A549 (cell line): ENCODE data around the gene GFM1. TPM values are rescaled to one million over a fixed set of nuclear protein-coding genes. Genes with fewer than 3 reads are reported as not detected.

ENCODE experiments used
- ATAC-seq, 2 experiments: fragments of 200-7000 bp in 1 of 2; fragments of >200 bp in 1 of 2; cut with Nextera tagmentation in 1 of 2; cut with Tn5 transposase in 1 of 2; 3 replicates each; pipeline versions ENCODE4 v1.8.0 to v1.9.1; 2018 to 2020; ENCODE audit warnings: mild to moderate bottlenecking in 1 of 2, moderate library complexity in 1 of 2
- CTCF ChIA-PET: fragments of 300-600 bp; sonication (Branson Sonifier 250); formaldehyde crosslinking; extraction: SDS; loops from one replicate; lab custom pipeline; 2021; ENCODE audit warnings: antibody characterized with exemption, inconsistent platforms; lab: Yijun Ruan, JAX
- POLR2A ChIA-PET: fragments of 350-600 bp; formaldehyde crosslinking; extraction: SDS; loops from one replicate; lab custom pipeline; 2021; ENCODE audit warnings: antibody characterized with exemption, inconsistent platforms; lab: Yijun Ruan, JAX
- DNase-seq, 2 experiments: peaks; one replicate each; pipeline versions ENCODE4 v3.0.0 to v3.0.0-alpha.2; 2011 to 2016; ENCODE audit warnings: low read depth in 1 of 2, low spot score in 1 of 2
- FAIRE-seq: peaks from 2 replicates; lab custom pipeline; 2011; peaks lifted over from hg19 to GRCh38; lab: Jason Lieb, UNC
- H3K27ac ChIP-seq, 2 experiments: fragments of >200 bp; sonication (Bioruptor Twin); formaldehyde crosslinking; 3 replicates each; pipeline ENCODE4 v1.5.1; 2016 to 2017
- H3K4me1 ChIP-seq: fragments of >200 bp; sonication (Bioruptor Twin); formaldehyde crosslinking; 3 replicates; pipeline ENCODE4 v1.6.1; 2016
- H3K4me2 ChIP-seq: fragments of >200 bp; sonication (Bioruptor Twin); formaldehyde crosslinking; 3 replicates; pipeline ENCODE4 v1.6.1; 2016
- H3K4me3 ChIP-seq: fragments of >200 bp; sonication (Bioruptor Twin); formaldehyde crosslinking; 3 replicates; pipeline ENCODE4 v1.5.1; 2016
- H3K9me3 ChIP-seq: fragments of >200 bp; sonication (Bioruptor Twin); formaldehyde crosslinking; 3 replicates; pipeline ENCODE4 v1.6.1; 2016
- BHLHE40 ChIP-seq: IDR thresholded peaks from 2 replicates; pipeline ENCODE4 v1.6.1; 2012; ENCODE audit warnings: low read depth, low read length, inconsistent platforms
- CEBPB ChIP-seq, 2 experiments: fragments of >200 bp in 1 of 2; sonication (Bioruptor Twin) in 1 of 2; formaldehyde crosslinking in 1 of 2; IDR thresholded peaks; 2 replicates each; pipeline ENCODE4 v1.6.1; 2012 to 2016
- CHD4 ChIP-seq: fragments of 200-600 bp; sonication (generic); IDR thresholded peaks from 2 replicates; pipeline ENCODE4 v1.6.1; 2016; ENCODE audit warnings: antibody characterized with exemption, mild to moderate bottlenecking, borderline replicate concordance
- EP300 ChIP-seq, 2 experiments: fragments of >200 bp; sonication (Bioruptor Twin); formaldehyde crosslinking; IDR thresholded peaks; 2 replicates in 1 of 2; 3 replicates in 1 of 2; pipeline ENCODE4 v1.6.1; 2016 to 2017
- ESRRA ChIP-seq: fragments of 150-350 bp; IDR thresholded peaks from 2 replicates; pipeline ENCODE4 v1.6.1; 2014; ENCODE audit warnings: mild to moderate bottlenecking, low read length, borderline replicate concordance
- FOSB ChIP-seq: fragments of 250-450 bp; sonication (Bioruptor Pico); IDR thresholded peaks from 2 replicates; pipeline ENCODE4 v1.5.0; 2020; ENCODE audit warnings: mild to moderate bottlenecking, moderate library complexity
- FOSL2 ChIP-seq, 2 experiments: fragments of 450-650 bp in 1 of 2; fragments of >200 bp in 1 of 2; sonication (Bioruptor Twin) in 1 of 2; formaldehyde crosslinking; IDR thresholded peaks; 2 replicates each; pipeline versions ENCODE4 v1.5.0 to v1.6.1; 2016 to 2020; ENCODE audit warnings: mild to moderate bottlenecking in 1 of 2, moderate library complexity in 1 of 2
- FOXS1 ChIP-seq: fragments of 250-450 bp; sonication (Bioruptor Pico); IDR thresholded peaks from 2 replicates; pipeline ENCODE4 v1.5.0; 2020; ENCODE audit warnings: mild to moderate bottlenecking, moderate library complexity
- GATA3 ChIP-seq: IDR thresholded peaks from 2 replicates; pipeline ENCODE4 v1.6.1; 2012; ENCODE audit warnings: borderline replicate concordance
- HEYL ChIP-seq: fragments of 250-450 bp; sonication (Bioruptor Pico); IDR thresholded peaks from 2 replicates; pipeline ENCODE4 v1.8.0; 2021; ENCODE audit warnings: mild to moderate bottlenecking, moderate library complexity
- HOXB5 ChIP-seq: fragments of 250-450 bp; sonication (Bioruptor Pico); IDR thresholded peaks from 2 replicates; pipeline ENCODE4 v1.5.0; 2020; ENCODE audit warnings: mild to moderate bottlenecking, moderate library complexity
- KDM1A ChIP-seq: fragments of 200-600 bp; sonication (generic); IDR thresholded peaks from 2 replicates; pipeline ENCODE4 v1.6.1; 2016; ENCODE audit warnings: low read depth, mild to moderate bottlenecking
- MAFK ChIP-seq: fragments of 450-650 bp; IDR thresholded peaks from 2 replicates; pipeline ENCODE4 v1.6.1; 2014; ENCODE audit not compliant: partially characterized antibody
- MAZ ChIP-seq: fragments of 150-350 bp; IDR thresholded peaks from 2 replicates; pipeline ENCODE4 v1.6.1; 2014; ENCODE audit warnings: antibody characterized with exemption, low read depth, low read length, borderline replicate concordance
- MYC ChIP-seq: IDR thresholded peaks from 2 replicates; pipeline ENCODE4 v1.6.1; 2012; ENCODE audit warnings: mild to moderate bottlenecking, inconsistent platforms, low read length, improper control_type of control experiment, borderline replicate concordance
- NR3C1 ChIP-seq: fragments of >200 bp; sonication (Bioruptor Twin); formaldehyde crosslinking; IDR thresholded peaks from 3 replicates; pipeline ENCODE4 v1.6.1; 2017
- PHF8 ChIP-seq: fragments of 200-600 bp; sonication (generic); IDR thresholded peaks from 2 replicates; pipeline ENCODE4 v1.6.1; 2016; ENCODE audit warnings: low read depth, mild to moderate bottlenecking, antibody characterized with exemption, moderate library complexity, borderline replicate concordance
- RAD21 ChIP-seq, 2 experiments: fragments of >200 bp in 1 of 2; sonication (Bioruptor Twin) in 1 of 2; formaldehyde crosslinking in 1 of 2; IDR thresholded peaks in 1 of 2; conservative IDR thresholded peaks in 1 of 2; 2 replicates in 1 of 2; 3 replicates in 1 of 2; pipeline ENCODE4 v1.6.1; 2012 to 2018; ENCODE audit warnings: inconsistent platforms in 1 of 2
- RARB ChIP-seq: fragments of 250-450 bp; sonication (Bioruptor Pico); IDR thresholded peaks from 2 replicates; pipeline ENCODE4 v1.8.0; 2021; ENCODE audit warnings: mild to moderate bottlenecking, moderate library complexity
- RCOR1 ChIP-seq: fragments of 150-350 bp; IDR thresholded peaks from 2 replicates; pipeline ENCODE4 v1.6.1; 2014; ENCODE audit warnings: antibody characterized with exemption, low read length, low read depth
- TFCP2L1 ChIP-seq: fragments of 250-450 bp; sonication (Bioruptor Pico); IDR thresholded peaks from 2 replicates; pipeline ENCODE4 v1.5.0; 2021; ENCODE audit warnings: mild to moderate bottlenecking
- TP53 ChIP-seq: fragments of 250-450 bp; sonication (Bioruptor Pico); IDR thresholded peaks from 2 replicates; pipeline ENCODE4 v1.5.0; 2021; ENCODE audit warnings: mild to moderate bottlenecking, moderate library complexity
- ZC3H11A ChIP-seq: fragments of 450-650 bp; IDR thresholded peaks from 2 replicates; pipeline ENCODE4 v1.6.1; 2014; ENCODE audit warnings: antibody characterized with exemption, mild to moderate bottlenecking
- ZNF302 ChIP-seq: fragments of 250-450 bp; sonication (Bioruptor Pico); IDR thresholded peaks from 2 replicates; pipeline ENCODE4 v1.9.0; 2021; ENCODE audit warnings: inconsistent platforms, mild to moderate bottlenecking, moderate library complexity
- WGBS: methylation state at CpG from one replicate; pipeline ENCODE4 v1.1.6; 2017; ENCODE audit errors: missing lambda C conversion rate; 5-methylcytosine and 5-hydroxymethylcytosine counted together
- polyA plus RNA-seq, 4 experiments: library from polyadenylated mRNA; depleted of rRNA in 3 of 4; stranded (reverse); fragments of >200 nt; fragmentation: RNase III in 1 of 4; extraction: RNeasy Plus Mini Kit Qiagen cat#74134 plus additional on column Dnase treatment in 1 of 4; gene quantifications; 2 replicates in 3 of 4; 3 replicates in 1 of 4; pipeline ENCODE4 v1.2.3, GENCODE V29; 2011 to 2017
- TF ChIP-seq, protein P1 (sequence below): IDR thresholded peaks from 2 replicates; pipeline ENCODE4 v1.6.1; 2012
- TF ChIP-seq, protein P2 (sequence below): fragments of >200 bp; sonication (Bioruptor Twin); formaldehyde crosslinking; IDR thresholded peaks from 2 replicates; pipeline ENCODE4 v1.6.1; 2016
- TF ChIP-seq, protein P3 (sequence below): fragments of >200 bp; sonication (Bioruptor Twin); formaldehyde crosslinking; IDR thresholded peaks from 3 replicates; pipeline ENCODE4 v1.5.1; 2016
- TF ChIP-seq, protein P4 (sequence below): fragments of 250-450 bp; sonication (Bioruptor Pico); IDR thresholded peaks from 2 replicates; pipeline ENCODE4 v1.5.0; 2021; ENCODE audit warnings: mild to moderate bottlenecking, moderate library complexity, borderline replicate concordance

GFM1 gene
- polyA plus RNA-seq, 2 of the 4 experiments (the other 2 are of a cell fraction) = 48.8 to 71.4 TPM

DNA sequence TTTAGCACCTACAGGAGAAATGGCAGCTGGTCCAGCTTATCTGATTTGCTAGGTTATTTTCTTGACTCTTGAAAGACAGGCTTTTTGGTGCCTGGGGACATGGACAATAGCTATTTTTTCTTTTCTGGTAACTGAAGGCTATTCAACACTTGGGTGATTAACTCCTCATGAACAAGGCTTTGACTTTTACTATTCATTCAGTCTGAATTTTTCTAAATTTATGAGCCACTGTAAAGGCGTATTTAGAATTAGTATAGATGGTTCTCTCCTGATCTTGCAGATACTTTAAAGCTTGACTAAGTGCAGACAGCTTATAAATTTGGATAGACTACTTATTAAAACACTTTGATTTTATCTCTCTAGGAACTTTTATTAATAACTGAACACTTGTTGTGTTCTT is 18.4 kb upstream of the GFM1 start (continued):
- TF ChIP-seq RAD21 (conservative IDR thresholded peaks at IDR 0.05 in 1 of 2, IDR thresholded peaks at IDR 0.05 in 1 of 2) (no peak), MAFK (no peak), MAZ (no peak), ESRRA (no peak)

DNA sequence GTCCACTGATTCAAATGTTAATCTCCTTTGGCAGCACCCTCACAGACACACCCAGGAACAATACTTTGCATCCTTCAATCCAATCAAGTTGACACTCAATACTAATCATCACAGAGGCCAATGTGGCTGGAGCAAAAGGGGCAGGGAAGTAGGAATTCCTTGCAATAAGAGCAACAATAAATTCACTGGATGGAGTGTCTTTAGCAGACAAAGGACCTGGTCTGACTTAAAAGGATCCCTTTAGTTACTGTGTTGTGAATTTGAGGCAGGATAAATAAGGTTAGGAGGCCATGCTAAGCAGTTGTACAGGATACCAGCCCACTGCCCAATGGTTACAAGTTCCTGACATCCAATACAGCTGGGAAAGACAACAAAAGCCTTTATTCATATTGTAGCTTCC is 12.3 kb upstream of the GFM1 start:
- POLR2A ChIA-PET = no interaction called here
- no peak overlapping the region for H3K4me3 ChIP-seq
- TF ChIP-seq TFCP2L1 (CRISPR knock-in tag) (no peak), BHLHE40 (no peak), GATA3 (no peak), RAD21 (conservative IDR thresholded peaks at IDR 0.05 in 1 of 2, IDR thresholded peaks at IDR 0.05 in 1 of 2) (no peak), EP300 (IDR thresholded peaks at IDR 0.05) (no peak), KDM1A (no peak), ZC3H11A (no peak), MYC (no peak)
- TF ChIP-seq, protein P1, sequence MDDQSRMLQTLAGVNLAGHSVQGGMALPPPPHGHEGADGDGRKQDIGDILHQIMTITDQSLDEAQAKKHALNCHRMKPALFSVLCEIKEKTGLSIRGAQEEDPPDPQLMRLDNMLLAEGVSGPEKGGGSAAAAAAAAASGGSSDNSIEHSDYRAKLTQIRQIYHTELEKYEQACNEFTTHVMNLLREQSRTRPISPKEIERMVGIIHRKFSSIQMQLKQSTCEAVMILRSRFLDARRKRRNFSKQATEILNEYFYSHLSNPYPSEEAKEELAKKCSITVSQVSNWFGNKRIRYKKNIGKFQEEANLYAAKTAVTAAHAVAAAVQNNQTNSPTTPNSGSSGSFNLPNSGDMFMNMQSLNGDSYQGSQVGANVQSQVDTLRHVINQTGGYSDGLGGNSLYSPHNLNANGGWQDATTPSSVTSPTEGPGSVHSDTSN = no peak

DNA sequence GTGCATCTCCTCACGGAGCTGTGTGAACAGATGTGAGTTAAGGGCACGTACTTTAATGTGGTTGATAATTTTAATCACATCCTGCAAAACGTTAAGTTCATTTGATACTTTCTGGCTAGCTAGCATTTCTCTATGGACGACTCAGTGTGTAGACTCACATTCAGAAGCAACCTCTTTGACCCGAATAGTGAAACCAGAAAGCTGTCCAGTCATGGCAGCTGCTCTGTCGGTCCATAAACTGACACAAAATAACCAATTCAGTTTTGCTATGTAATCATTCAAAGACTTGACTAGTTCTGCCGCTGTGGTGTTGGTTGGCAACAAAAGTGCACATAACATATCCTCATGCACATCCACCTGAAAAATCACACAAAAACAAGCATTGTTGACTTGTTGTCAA is 3.7 kb upstream of the GFM1 start:
- ChIA-PET POLR2A (no interaction called here), CTCF (interaction anchor here (1.0 kb wide), 1 partner anchor 162 kb away, joined by 3 read pairs; no protein-coding TSS in a partner anchor)
- no peak overlapping the region for H3K27ac ChIP-seq
- no peak for DNase-seq
- H3K4me3 ChIP-seq = no peak overlapping the region
- TF ChIP-seq PHF8 (no peak), FOSL2 (IDR thresholded peaks at IDR 0.05) (no peak), FOSL2 (CRISPR knock-in tag; IDR thresholded peaks at IDR 0.05) (no peak), FOXS1 (CRISPR knock-in tag) (no peak), MYC (no peak), TFCP2L1 (CRISPR knock-in tag) (no peak), CHD4 (no peak), RCOR1 (no peak), HEYL (CRISPR knock-in tag) (no peak), HOXB5 (no peak), NR3C1 (no peak), ZC3H11A (no peak), ZNF302 (CRISPR knock-in tag) (no peak), CEBPB (IDR thresholded peaks at IDR 0.05) (no peak), TP53 (CRISPR knock-in tag) (no peak), RARB (CRISPR knock-in tag) (no peak), FOSB (CRISPR knock-in tag) (no peak), EP300 (IDR thresholded peaks at IDR 0.05) (no peak)
- TF ChIP-seq, protein P2, sequence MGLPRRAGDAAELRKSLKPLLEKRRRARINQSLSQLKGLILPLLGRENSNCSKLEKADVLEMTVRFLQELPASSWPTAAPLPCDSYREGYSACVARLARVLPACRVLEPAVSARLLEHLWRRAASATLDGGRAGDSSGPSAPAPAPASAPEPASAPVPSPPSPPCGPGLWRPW = no peak
- TF ChIP-seq, protein P3, sequence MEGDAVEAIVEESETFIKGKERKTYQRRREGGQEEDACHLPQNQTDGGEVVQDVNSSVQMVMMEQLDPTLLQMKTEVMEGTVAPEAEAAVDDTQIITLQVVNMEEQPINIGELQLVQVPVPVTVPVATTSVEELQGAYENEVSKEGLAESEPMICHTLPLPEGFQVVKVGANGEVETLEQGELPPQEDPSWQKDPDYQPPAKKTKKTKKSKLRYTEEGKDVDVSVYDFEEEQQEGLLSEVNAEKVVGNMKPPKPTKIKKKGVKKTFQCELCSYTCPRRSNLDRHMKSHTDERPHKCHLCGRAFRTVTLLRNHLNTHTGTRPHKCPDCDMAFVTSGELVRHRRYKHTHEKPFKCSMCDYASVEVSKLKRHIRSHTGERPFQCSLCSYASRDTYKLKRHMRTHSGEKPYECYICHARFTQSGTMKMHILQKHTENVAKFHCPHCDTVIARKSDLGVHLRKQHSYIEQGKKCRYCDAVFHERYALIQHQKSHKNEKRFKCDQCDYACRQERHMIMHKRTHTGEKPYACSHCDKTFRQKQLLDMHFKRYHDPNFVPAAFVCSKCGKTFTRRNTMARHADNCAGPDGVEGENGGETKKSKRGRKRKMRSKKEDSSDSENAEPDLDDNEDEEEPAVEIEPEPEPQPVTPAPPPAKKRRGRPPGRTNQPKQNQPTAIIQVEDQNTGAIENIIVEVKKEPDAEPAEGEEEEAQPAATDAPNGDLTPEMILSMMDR = no peak
- TF ChIP-seq, protein P4, sequence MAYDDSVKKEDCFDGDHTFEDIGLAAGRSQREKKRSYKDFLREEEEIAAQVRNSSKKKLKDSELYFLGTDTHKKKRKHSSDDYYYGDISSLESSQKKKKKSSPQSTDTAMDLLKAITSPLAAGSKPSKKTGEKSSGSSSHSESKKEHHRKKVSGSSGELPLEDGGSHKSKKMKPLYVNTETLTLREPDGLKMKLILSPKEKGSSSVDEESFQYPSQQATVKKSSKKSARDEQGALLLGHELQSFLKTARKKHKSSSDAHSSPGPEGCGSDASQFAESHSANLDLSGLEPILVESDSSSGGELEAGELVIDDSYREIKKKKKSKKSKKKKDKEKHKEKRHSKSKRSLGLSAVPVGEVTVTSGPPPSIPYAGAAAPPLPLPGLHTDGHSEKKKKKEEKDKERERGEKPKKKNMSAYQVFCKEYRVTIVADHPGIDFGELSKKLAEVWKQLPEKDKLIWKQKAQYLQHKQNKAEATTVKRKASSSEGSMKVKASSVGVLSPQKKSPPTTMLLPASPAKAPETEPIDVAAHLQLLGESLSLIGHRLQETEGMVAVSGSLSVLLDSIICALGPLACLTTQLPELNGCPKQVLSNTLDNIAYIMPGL = no peak
- TF ChIP-seq, all 56 proteins: peak for 0
- Histone ChIP-seq H3K4me2 (no peak overlapping the region), H3K4me1 (peaks cover 5% of the 10 kb centered on the region; the same call in 2 of the 3 replicates), H3K9me3 (no peaks in the 10 kb centered on the region)
- FAIRE-seq (no peak), ATAC-seq (no peak)
- whole genome bisulfite sequencing = 66% methylated on average over 7 of the region's 7 CpGs

More for the DNA sequence above, 12.3 kb upstream of the GFM1 start:
- CTCF ChIA-PET = no interaction called here
- ATAC-seq (no peak), FAIRE-seq (no peak), DNase-seq (no peak)
- no peaks in the 10 kb centered on the region for H3K9me3 ChIP-seq
- no peaks in the 10 kb centered on the region for H3K4me1 ChIP-seq
- H3K4me2 ChIP-seq = no peak overlapping the region
- H3K27ac ChIP-seq = no peak overlapping the region
